Activated CD4-positive, CD25-positive, alpha-beta regulatory T cell treated with anti-CD3 and anti-CD28 coated beads, Interleukin-2, amount 50 U/mL, for 16 hours (primary cell): Measurements from ENCODE around the gene RPE65.
"Not testable (repeated sequence)": the region's sequence is repeated elsewhere in the genome, so short reads cannot be mapped to it uniquely, and the experiment has no call there.

Experiments
- DNase-seq: peaks from one replicate; pipeline ENCODE4 v3.0.0-alpha.2; 2020; ENCODE audit warnings: low read depth, low spot score

RPE65 gene

DNA sequence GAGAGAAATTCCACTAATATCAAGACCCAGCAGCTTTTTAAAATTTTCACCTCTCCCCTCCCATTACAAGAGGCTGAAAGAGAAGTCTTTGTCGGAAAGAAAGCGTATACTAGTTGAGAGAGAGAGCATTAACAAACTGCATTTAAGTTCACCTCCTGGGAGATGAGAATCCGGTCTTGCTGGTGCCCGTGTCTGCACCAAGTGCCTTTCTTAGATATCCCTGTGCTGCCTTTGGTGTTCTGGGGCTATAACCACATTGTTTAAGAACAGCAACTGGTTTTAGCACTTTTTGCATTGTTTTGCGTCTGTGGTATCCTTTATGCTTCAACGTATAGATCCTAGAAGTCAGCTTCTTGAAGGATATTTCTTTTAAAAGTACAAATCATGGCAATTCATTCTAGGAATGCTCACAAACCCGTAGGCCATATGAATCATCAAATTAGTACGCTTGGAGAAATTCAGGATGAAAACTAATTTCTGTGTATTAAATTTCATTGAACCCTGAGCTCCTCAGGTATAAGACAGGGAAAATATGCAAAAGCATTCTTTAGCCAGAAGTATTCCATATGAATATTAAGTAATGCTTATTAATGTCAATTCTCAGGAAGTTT is 3.4 kb upstream of the RPE65 start:
- no peak for DNase-seq

DNA sequence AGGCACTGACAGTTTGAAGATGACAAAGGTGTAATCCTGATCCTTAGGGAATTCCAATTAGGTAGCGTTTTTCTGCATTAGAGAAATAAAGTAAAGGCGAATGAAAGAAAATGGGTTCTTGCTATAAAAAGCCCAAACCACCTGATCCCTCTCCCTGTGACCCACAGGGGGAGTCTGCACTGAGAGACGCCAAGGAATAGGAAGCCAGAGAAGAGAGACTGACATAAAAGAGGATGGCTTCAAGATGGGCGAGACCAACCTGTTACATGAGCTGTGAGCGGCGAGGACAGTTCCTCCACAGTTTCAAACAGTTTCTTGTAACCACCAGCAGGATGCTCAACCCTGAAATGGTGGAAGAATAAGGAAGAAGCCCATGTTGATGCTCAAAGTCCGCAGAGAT is 1.4 kb downstream of the RPE65 start:
- DNase-seq, result no peak

DNA sequence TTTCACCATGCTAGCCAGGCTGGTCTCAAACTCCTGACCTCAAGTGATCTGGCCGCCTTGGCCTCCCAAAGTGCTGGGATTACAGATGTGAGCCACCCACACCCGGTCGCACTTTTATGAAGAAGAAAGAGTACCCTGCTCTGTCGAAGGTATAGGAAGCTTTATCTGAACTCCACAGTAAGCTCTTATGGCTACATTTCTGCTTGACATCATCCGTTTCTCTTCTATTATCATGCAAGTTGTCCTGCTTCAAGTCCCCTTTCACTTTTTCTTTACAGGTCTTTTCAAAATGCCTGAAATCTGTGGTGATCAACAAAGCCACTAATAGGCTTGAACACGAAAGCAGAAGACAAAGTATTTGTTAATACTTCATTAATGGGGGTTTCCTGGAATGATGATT is 4.0 kb downstream of the RPE65 start:
- DNase-seq, result no peak

DNA sequence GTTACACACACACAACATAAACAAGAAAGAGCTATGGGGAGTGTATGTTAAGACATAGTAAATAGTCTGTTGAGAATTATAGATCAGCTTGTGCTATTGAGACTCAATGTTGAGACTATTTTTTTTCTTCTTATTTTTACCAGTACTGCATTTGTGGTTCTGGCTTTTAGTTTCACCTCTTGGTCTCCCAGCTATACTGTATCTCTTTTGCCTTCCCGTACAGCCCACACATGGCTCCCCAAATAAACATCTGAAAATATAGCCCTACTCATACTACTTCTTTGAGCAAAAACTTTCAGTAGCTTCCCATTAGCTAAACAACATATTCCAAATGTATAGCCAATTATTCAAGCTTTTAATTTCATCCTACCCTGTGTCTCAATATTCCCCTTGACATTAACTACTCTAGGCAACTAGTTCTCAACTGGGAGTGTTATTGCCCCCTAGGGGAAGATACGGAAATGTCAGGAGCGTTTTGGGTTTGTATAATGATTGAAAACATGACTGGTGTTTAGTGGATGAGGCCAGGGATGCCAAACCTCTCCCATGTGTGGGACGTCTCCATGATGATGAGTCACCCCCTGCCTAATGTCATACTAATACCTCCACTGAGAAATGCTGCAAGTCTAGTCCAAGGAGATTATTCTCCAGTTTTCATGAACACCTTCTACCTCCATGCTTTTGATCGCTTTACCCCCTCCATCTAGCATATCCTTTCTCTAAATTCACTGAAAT is 6.8 kb downstream of the RPE65 start:
- DNase-seq, result no peak

DNA sequence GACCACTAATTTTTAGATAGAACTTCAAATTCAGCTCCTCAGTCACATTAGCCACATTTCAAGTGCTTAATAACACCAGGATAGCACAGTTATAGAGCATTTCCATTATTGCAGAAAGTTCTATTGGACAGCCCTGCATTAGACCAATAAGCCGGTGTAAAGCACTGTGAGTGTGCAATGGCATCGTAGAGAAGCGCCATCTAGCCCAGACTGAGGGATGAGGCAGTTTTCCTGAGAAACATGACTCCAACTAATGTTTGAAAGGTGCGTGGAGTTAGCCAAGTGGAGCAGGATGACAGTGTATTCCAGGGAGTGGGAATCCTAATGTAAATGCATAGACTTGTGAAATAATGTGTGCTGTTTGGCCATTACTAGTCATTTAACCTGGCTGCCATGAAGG is 7.7 kb downstream of the RPE65 start:
- no peak for DNase-seq

DNA sequence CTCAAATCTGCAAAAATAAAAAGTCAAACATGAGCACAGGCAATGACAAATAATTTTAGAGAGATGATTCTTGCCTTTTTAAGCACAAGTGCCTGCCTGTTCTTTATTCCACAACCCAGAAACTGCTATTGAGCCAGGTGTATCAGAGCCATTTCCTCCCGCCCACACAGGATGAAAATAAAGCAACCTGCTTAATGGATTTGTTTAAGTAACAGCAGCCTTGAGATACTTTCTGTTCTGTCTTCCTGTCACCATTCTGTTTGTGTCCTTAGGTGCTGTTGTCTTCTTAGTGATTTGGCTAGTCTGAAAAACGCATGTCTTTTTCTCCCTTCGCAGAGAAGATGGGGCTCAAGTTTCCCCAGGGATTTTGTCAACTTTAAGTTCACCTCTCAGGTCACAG is 11.4 kb downstream of the RPE65 start:
- no peak for DNase-seq

DNA sequence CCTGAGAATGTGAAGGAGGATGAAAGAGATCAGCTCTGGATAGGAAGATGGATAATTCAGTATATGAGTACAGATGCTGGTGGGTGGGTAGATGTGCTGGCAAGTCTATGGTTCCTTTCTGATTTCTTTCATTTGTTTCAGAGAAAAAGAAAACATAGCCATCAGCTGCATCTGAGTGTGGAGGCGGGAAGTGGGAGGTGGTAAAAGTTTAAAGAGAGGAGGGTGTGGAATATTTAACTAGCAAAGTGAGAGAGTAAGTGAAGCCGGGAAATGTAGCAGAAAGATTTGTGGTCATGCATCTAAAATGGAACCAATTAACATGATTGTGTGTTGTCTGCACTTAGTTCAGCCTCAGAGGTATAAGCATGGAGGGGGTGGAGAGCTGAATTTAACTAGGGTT is 16.4 kb downstream of the RPE65 start:
- no peak for DNase-seq

DNA sequence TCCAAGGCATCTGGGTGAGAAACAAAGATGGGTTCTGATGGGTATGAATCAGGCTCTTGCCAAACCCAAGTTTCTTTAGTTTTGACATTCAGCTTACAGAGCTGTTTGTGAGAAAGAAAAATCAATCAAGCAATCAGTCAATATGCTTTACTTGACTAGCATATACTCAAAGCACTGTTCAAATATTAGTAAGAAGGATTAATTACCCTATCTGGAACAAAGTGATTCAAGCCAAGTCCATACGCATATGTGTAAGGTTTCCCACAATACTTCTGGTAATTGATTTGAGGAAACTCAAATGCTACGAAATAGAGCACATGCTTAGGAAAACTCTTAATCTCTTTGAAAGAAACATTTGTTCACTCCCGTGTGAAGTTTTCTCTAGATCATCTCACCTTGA is 18.7 kb downstream of the RPE65 start:
- no peak for DNase-seq

DNA sequence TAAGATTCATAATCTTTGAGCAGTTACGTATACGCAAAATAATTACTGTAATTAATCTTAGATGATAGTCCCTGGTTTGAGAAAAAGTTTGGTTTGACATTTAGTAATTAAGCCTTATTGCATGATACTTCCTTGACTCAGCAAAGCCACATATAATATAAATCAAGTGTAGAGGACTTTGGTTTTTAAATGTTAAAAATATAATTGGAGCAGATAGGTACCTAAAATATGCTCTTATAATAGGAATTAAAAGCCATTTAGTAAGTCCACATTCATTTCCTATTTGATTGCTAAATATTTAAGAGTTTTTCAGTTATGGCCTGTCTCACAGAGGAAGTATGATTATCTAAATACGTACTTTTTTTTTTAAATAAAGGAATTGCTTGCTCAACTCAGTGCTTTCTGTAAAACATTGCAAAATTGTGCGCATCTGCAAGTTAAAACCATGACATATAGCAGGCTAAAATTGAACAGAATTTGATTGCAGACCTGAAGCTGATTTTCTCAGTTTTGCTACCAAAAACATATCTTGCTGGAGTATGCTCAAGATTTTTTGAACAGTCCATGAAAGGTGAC is 20.4 kb downstream of the RPE65 start:
- no peak for DNase-seq

DNA sequence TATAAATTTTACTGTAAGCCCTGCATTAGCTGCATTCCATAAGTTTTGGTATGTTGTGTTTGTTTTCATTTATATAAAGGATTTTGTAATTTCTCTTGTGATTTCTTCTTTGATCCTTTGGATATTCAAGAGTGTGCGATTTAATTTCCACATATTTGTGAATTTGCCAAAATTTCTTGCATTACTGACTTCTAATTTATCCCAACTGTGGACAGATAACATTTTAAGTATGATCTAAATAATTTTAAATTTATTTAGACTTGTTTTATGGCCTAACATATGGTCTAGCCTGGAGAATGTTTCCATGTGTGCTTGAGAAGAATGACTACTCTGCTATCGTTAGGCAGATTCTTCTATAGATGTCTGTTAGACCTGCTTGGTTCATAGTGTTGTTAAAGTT is 23.2 kb downstream of the RPE65 start:
- no peak for DNase-seq

DNA sequence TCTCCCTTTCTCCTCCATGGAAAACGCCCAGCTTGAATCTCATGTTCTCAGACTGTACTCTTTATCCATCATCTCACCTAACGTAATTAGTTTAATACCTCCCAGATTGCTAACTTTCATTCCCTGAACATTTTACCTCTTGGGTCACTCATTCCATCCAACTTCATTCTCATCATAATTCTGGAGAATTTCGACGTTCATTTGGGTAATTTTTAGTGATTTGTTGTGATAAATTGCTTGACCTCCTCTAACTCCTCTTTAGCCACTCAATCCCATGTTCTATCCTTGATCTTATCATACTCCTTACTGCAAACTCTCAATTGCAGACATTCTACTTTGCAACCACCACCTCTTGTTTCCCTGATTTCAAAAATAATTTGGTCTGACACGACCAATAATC is 28.4 kb downstream of the RPE65 start:
- no peak for DNase-seq

DNA sequence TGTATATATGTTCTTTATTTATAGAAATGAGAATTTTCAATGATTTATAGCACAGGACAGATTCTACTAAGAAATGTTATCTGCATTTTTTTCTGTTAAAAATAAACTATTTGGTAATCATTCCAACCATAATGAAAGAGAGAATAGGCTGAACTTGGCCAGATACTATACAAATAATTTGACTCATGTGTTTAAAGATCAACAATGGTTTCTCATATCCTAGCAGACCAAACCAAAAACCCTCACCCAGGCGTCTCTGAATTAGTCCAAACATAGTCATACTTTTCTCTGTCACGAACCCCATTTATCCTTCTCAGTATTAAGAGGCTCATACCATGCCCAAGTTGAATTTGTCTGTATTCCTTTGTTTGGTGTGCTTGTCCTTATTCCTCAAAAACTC is 40.3 kb downstream of the RPE65 start:
- DNase-seq, result no peak

DNA sequence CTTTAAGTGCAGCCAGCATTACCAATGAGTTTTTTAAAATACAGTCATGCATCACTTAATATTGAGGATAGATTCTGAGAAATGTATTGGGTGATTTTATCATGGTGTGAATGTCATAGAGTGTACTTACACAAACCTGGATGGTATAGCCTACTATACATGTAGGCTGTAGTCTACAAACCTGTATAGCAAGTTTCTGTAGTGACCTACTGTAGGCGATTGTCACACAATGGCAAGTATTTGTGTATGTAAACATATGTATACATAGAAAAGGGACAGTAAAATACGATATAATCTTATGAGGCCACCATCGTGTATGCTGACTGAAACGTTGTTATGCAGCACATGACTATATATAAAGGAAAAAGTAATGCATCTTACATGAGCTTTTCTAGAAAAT is 48.2 kb downstream of the RPE65 start:
- no peak for DNase-seq

DNA sequence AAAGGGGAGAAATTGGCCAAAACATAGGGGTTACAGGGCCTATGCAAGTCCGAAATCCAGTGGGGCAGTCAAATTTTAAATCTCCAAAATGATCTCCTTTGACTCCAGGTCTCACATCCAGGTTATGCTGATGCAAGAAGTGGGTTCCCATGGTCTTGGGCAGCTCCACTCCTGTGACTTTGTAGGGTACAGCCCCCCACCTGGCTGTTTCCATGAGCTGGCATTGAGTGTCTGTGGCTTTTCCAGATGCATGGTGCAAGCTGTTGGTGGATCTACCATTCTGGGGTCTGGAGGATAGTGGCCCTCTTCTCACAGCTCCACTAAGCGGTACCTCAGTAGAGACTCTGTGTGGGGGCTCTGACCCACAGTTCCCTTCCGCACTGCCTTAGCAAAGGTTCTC is 54.2 kb downstream of the RPE65 start:
- DNase-seq, result not testable (repeated sequence)

DNA sequence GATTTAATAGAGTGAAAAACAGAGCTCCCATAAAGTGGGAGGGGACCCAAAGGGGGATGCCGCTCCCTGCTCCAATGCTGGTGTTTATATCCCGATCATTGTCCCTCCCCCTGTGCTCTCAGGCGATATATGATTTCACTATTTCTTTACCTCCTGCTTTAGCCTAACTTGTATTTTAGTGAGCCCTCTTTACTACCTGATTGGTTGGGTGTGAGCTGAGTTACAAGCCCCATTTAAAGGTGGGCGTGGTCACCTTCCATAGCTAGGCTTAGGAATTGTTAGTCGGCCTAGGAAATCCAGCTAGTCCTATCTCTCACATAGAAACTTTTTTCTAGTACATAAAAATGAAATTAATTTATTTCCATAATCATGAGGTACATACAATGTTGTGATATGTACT is 57.3 kb downstream of the RPE65 start:
- not testable (repeated sequence) for DNase-seq

DNA sequence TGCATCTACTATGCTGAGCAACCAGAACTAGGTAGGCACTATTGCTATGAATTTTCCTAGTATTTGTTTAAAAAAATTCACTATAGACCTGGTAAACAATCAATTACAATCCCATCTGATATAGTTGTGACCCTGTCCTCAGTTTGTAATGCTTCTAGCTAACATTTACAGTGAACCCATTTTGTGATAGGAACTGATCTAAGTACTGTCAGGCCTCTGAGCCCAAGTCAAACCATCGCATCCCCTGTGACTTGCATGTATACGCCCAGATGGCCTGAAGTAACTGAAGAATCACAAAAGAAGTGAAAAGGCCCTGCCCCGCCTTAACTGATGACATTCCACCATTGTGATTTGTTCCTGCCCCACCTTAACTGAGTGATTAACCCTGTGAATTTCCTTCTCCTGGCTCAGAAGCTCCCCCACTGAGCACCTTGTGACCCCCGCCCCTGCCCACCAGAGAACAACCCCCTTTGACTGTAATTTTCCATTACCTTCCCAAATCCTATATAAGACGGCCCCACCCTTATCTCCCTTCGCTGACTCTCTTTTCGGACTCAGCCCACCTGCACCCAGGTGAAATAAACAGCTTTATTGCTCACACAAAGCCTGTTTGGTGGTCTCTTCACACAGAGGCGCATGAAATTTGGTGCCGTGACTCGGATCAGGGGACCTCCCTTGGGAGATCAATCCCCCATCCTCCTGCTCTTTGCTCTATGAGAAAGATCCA is 63.8 kb downstream of the RPE65 start:
- DNase-seq, result not testable (repeated sequence)

DNA sequence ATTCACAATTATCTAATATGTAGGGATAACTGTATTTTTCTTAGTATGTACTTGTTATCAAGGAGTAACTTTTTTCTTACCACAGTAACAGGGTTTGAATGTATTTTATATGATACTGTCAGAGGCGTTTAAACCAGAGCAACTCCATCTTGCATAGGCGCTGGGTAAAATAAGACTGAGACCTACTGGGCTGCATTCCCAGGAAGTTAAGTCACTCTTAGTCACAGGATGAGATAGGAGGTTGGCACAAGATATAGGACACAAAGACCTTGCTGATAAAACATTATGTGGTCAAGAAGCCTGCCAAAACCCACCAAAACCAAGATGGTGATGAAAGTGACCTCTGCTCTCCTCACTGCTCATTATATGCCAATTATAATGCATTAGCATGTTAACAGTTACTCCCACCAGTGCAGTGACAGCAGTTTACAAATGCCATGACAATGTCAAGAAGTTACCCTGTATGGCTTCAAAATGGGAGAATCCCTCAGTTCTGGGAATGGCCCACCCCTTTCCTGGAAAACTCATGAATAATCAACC is 64.8 kb downstream of the RPE65 start:
- no peak for DNase-seq

DNA sequence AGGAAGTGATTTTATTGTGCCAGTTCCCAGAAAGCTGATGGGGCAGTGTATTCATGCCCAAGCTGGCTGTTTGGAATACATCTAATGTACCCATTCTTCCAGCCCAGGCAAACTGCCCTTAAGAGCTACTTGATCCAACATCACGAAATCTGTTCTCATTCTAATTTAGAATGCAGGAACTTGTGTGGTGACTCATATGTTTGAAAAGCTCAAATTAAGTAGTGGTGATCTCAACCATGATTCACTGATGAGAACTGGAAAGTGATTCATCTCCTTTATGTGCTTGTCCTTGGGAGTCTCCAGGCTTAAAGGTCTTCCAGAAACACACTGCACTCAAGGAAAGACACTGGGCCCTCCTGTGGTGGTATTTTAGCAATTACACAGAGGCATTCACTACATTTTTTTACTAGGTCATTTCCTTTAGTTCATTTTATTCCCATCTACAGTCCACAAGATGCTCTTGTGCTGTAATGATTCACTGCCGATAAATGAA is 65.4 kb downstream of the RPE65 start:
- DNase-seq, result no peak

DNA sequence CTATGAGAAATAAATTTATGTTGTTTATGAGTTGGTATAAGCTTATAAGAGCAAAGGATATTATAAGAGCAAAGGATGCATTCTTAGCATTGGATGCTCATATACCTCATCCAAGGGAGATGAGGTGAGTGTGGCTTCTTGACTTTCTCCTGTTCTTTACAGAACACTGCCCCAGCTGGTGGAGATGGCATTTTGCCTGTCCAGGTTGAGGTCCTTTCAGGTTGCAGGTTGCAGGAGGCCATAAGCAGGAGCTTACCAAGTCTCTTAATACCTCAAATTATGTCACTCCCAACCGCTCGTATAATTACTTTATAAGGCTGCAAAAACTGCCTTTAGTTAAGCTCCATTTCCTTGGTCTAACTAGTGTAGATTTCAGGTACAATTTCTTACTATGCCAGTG is 66.7 kb downstream of the RPE65 start:
- no peak for DNase-seq

DNA sequence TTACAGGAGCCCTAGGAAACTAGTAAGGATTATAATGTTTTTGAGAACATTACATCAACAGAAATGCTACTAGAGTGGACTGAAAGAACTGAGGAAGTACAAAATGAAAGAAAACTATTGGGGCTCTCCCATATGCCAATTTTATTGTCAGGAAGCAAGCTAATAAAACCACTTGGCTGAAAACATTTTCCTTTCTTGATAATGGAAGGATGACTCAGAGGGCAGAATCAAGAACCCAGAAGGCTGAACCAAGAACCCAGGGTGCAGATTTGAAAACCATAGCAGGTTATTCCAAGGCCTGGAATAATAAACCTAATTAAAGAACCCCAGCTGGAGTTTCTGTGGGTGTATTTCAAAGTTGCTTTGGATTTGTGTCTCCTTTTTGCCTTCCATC is 70.7 kb downstream of the RPE65 start:
- no peak for DNase-seq
